Measurements from ENCODE around the gene SIGLEC11. TPM values are rescaled to one million over a fixed set of nuclear protein-coding genes. Genes with fewer than 3 reads are reported as not detected.
"Not testable (repeated sequence)": the region's sequence is repeated elsewhere in the genome, so short reads cannot be mapped to it uniquely, and the experiment has no call there.

SIGLEC11 gene
- total RNA-seq (1 to 10 TPM in 5 of 9 donors, under 1 TPM in 2, not detected in 2; 0.37 to 3.0 (median 1.2) TPM), polyA plus RNA-seq (under 1 TPM; 0.22 to 0.80 TPM)
- long read RNA-seq, donor 1, partial matches to known transcripts, result 0 of 1 reads
- long read RNA-seq, donor 1, other reads (novel, unspliced or antisense), result 1 of 1 reads
- long read RNA-seq, donor 2, partial matches to known transcripts, result 0 of 1 reads
- long read RNA-seq, donor 2, other reads (novel, unspliced or antisense), result 0 of 1 reads
- long read RNA-seq, donor 3, partial matches to known transcripts, result 1 of 1 reads
- long read RNA-seq, donor 3, other reads (novel, unspliced or antisense), result 0 of 1 reads

GRCh38 chr19:49960980-49961379, at the start of gene SIGLEC11:
Gene SIGLEC11, minus strand, starts transcription at chr19:49961172. Its CDS starts 91 bp downstream, at chr19:49961081.
- H3K4me1 ChIP-seq, result peaks cover 0 to 15% (median 0%) of the 10 kb centered on the region in 12 donors
- H3K27ac ChIP-seq; DNase-seq; H3K9me3 ChIP-seq; H3K4me3 ChIP-seq; intact Hi-C loops (cut with DNase I); H3K36me3 ChIP-seq: not testable (repeated sequence)
- 30 to 64% (median 50%) methylated on average over 4 to 5 of the region's 10 CpGs; no CpG with 5 or more reads in 1 of the 4 donors for WGBS, 4 donors
- peak in 3 of 4 donors; percentile 57 to 83 (median 65) for ATAC-seq
- peaks cover 0 to 11% (median 0%) of the 10 kb centered on the region in 9 donors for H3K27me3 ChIP-seq

GRCh38 chr19:50008532-50008931, 47.6 kb upstream of the SIGLEC11 start:
- peaks cover 0 to 12% (median 6%) of the 10 kb centered on the region in 12 donors for H3K4me1 ChIP-seq
- ATAC-seq (peak in 3 of 4 donors; percentile 27 to 34 (median 28)), DNase-seq (no peak)
- H3K4me3 ChIP-seq, result no peak overlapping the region
- WGBS, 4 donors, result 46 to 67% (median 54%) methylated on average over 9 to 10 of the region's 10 CpGs
- peaks cover 0 to 98% (median 85%) of the 10 kb centered on the region in 9 donors for H3K36me3 ChIP-seq
- TF ChIP-seq CTCF (IDR thresholded peaks at IDR 0.05) (peak in 2 of 12 donors; percentile 10 to 11), POLR2A (IDR thresholded peaks at IDR 0.05) (no peak)
- H3K9me3 ChIP-seq, result no peaks in the 10 kb centered on the region
- no peak overlapping the region for H3K27ac ChIP-seq
- no peaks in the 10 kb centered on the region for H3K27me3 ChIP-seq
- intact Hi-C loops (cut with DNase I), result no loop called here

- no peaks in the 10 kb centered on the region for H3K27me3 ChIP-seq
- WGBS, 4 donors, result 96 to 100% (median 97%) methylated on average over 2 of the region's 2 CpGs
- H3K27ac ChIP-seq, result no peak overlapping the region
- peaks cover 0 to 98% (median 86%) of the 10 kb centered on the region in 9 donors for H3K36me3 ChIP-seq
- no peak for TF ChIP-seq CTCF (IDR thresholded peaks at IDR 0.05)
- no peak for TF ChIP-seq POLR2A (IDR thresholded peaks at IDR 0.05)
- intact Hi-C loops (cut with DNase I), result no loop called here
- H3K9me3 ChIP-seq, result no peaks in the 10 kb centered on the region
- peaks cover 0 to 18% (median 6%) of the 10 kb centered on the region in 12 donors for H3K4me1 ChIP-seq
- DNase-seq (no peak), ATAC-seq (no peak)
- H3K4me3 ChIP-seq, result no peak overlapping the region
These were observed 47.0 kb upstream of the SIGLEC11 start for GRCh38 chr19:50007947-50008346.

- Histone ChIP-seq H3K9me3 (no peaks in the 10 kb centered on the region), H3K4me1 (peaks cover 0 to 25% (median 6%) of the 10 kb centered on the region in 12 donors), H3K4me3 (no peak overlapping the region), H3K36me3 (peaks cover 0 to 98% (median 86%) of the 10 kb centered on the region in 9 donors), H3K27me3 (no peaks in the 10 kb centered on the region), H3K27ac (no peak overlapping the region)
- DNase-seq (no peak), ATAC-seq (no peak)
- intact Hi-C loops (cut with DNase I), result no loop called here
- 79 to 96% (median 87%) methylated on average over 6 to 10 of the region's 10 CpGs for WGBS, 4 donors
- no peak for TF ChIP-seq CTCF (IDR thresholded peaks at IDR 0.05)
- TF ChIP-seq POLR2A (IDR thresholded peaks at IDR 0.05), result no peak
These were observed 46.2 kb upstream of the SIGLEC11 start for GRCh38 chr19:50007170-50007569.

Measured in heart left ventricle (tissue), 16 donors.